Lung (tissue), 12 donors: Measurements from ENCODE around the gene CEP72. TPM values are rescaled to one million over a fixed set of nuclear protein-coding genes. Genes with fewer than 3 reads are reported as not detected.

Experiments used
- ATAC-seq: fragments of 200-7000 bp; cut with Tn5 transposase; one replicate; pipeline ENCODE4 v1.9.1; 2020; ENCODE audit warnings: moderate number of reproducible peaks; ENCODE audit not compliant: insufficient read depth, low FRiP score
- DNase-seq, 3 donors: peaks; one replicate each; pipeline ENCODE4 v3.0.0-alpha.2; 2013 to 2017
- H3K27ac ChIP-seq, 2 donors: one replicate each; pipeline ENCODE4 v1.5.1; 2013; ENCODE audit warnings: mild to moderate bottlenecking in 2 of 2, moderate library complexity in 2 of 2, control low read depth in 1 of 2, inconsistent platforms in 1 of 2, low read depth in 1 of 2, low read length in 1 of 2
- H3K27me3 ChIP-seq, 3 donors: one replicate each; pipeline ENCODE4 v1.5.1; 2013; ENCODE audit warnings: low read length in 2 of 3; ENCODE audit not compliant: control insufficient read depth in 3 of 3, insufficient read depth in 3 of 3
- H3K36me3 ChIP-seq, 4 donors: one replicate each; pipeline ENCODE4 v1.5.1; 2013; ENCODE audit warnings: low read length in 4 of 4, mild to moderate bottlenecking in 1 of 4, moderate library complexity in 1 of 4; ENCODE audit not compliant: control insufficient read depth in 4 of 4, insufficient read depth in 4 of 4
- H3K4me1 ChIP-seq, 5 donors: one replicate each; pipeline ENCODE4 v1.5.1; 2013; ENCODE audit warnings: low read length in 5 of 5, mild to moderate bottlenecking in 2 of 5, moderate library complexity in 1 of 5; ENCODE audit not compliant: control insufficient read depth in 5 of 5, insufficient read depth in 5 of 5
- H3K4me3 ChIP-seq: one replicate; pipeline ENCODE4 v1.5.1; 2013; ENCODE audit warnings: mild to moderate bottlenecking, control low read depth, moderate library complexity
- H3K9ac ChIP-seq, 2 donors: one replicate each; pipeline ENCODE4 v1.5.1; 2013; ENCODE audit warnings: low read length in 2 of 2, control low read depth in 1 of 2; ENCODE audit not compliant: insufficient read depth in 1 of 2
- H3K9me3 ChIP-seq, 4 donors: one replicate each; pipeline ENCODE4 v1.5.1; 2013; ENCODE audit warnings: low read length in 3 of 4, mild to moderate bottlenecking in 1 of 4, moderate library complexity in 1 of 4; ENCODE audit not compliant: control insufficient read depth in 4 of 4, insufficient read depth in 3 of 4
- WGBS, 2 donors: extraction: QIAGEN DNeasy Blood & Tissue Kit; methylation state at CpG; one replicate each; pipeline ENCODE4 v1.1.7; 2013; 5-methylcytosine and 5-hydroxymethylcytosine counted together
- polyA plus RNA-seq, 2 donors: library from polyadenylated mRNA; stranded (reverse); fragments of 200-250 nt; gene quantifications; one replicate each; pipeline ENCODE4 v1.2.1, GENCODE V29; 2013
- total RNA-seq, 2 donors: library from RNA; depleted of rRNA in 1 of 2; stranded (reverse); fragments of >200 nt in 1 of 2; gene quantifications; one replicate each; pipeline ENCODE4 v1.2.1, GENCODE V29; 2014 to 2021
- TF ChIP-seq, protein P1 (sequence below): IDR thresholded peaks from 2 replicates; pipeline ENCODE4 v1.5.1; 2012; ENCODE audit warnings: mild to moderate bottlenecking; ENCODE audit errors: control extremely low read depth, extremely low read depth
- donor health status: control.
- donor health status: control.
- donor health status: Bipolar disorder and iron deficiency.
- donor health status: healthy.
- donor health status: DM: yes; HTN: yes; CAD: no.

CEP72 gene
- total and polyA plus RNA-seq, 4 donors = 3.1 to 12.1 (median 6.0) TPM

DNA sequence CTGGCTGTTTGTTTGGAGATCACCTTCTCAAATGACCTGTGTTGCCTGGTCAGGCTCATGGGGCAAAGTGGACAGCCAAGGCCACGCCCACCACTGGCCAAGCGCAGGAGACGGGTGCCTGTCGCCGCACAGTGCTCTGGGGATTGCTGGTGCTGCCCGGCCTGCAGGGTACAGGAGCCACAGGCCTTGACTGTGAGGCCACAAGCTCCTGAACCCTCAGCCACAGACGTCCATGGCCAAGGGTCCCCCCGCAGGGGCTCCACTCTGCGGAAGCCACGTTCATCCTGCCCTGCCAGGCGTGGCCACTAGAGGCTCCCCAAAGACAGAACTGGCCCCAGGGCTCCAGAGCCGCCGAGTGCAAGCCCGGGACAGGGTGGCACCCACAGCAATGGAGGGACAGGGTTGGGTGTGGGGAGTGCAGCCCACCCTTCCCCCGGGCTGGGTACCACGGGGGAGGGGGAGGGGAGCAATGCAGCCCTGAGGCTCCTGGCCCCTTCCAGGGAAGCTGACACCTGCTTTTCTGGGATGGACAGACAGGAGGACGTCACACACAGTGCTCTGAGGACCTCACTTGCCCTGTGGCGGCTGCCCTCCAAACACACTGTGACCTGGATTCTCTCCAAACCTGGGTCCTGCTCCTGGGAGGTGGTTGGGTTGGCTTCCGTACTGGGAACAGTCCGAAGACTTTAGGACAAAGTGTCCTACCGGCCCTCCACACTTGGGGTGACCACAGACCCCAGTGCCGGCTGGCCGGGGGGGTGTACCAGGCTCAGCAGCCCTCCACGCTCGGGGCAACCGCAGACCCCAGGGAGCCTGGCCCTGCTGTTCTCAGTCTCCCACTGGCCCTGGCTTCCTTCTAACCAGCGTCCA is 59.6 kb downstream of the CEP72 start:
- peaks cover 0 to 12% (median 0%) of the 10 kb centered on the region in 3 donors for H3K27me3 ChIP-seq
- no peaks in the 10 kb centered on the region for H3K9me3 ChIP-seq
- peak overlapping the region in 1 of 2 donors; percentile 46 for H3K9ac ChIP-seq
- TF ChIP-seq, protein P1, sequence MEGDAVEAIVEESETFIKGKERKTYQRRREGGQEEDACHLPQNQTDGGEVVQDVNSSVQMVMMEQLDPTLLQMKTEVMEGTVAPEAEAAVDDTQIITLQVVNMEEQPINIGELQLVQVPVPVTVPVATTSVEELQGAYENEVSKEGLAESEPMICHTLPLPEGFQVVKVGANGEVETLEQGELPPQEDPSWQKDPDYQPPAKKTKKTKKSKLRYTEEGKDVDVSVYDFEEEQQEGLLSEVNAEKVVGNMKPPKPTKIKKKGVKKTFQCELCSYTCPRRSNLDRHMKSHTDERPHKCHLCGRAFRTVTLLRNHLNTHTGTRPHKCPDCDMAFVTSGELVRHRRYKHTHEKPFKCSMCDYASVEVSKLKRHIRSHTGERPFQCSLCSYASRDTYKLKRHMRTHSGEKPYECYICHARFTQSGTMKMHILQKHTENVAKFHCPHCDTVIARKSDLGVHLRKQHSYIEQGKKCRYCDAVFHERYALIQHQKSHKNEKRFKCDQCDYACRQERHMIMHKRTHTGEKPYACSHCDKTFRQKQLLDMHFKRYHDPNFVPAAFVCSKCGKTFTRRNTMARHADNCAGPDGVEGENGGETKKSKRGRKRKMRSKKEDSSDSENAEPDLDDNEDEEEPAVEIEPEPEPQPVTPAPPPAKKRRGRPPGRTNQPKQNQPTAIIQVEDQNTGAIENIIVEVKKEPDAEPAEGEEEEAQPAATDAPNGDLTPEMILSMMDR = peak; percentile 59
- H3K36me3 ChIP-seq = peaks cover 0 to 7% (median 0%) of the 10 kb centered on the region in 4 donors
- no peak overlapping the region for H3K4me3 ChIP-seq
- ATAC-seq (peak; percentile 80), DNase-seq (peak; percentile 77 to 86 (median 85))
- 24 to 41% methylated on average over 26 of the region's 27 CpGs for WGBS, 2 donors
- no peak overlapping the region for H3K27ac ChIP-seq
- peaks cover 6 to 36% (median 12%) of the 10 kb centered on the region in 5 donors for H3K4me1 ChIP-seq

DNA sequence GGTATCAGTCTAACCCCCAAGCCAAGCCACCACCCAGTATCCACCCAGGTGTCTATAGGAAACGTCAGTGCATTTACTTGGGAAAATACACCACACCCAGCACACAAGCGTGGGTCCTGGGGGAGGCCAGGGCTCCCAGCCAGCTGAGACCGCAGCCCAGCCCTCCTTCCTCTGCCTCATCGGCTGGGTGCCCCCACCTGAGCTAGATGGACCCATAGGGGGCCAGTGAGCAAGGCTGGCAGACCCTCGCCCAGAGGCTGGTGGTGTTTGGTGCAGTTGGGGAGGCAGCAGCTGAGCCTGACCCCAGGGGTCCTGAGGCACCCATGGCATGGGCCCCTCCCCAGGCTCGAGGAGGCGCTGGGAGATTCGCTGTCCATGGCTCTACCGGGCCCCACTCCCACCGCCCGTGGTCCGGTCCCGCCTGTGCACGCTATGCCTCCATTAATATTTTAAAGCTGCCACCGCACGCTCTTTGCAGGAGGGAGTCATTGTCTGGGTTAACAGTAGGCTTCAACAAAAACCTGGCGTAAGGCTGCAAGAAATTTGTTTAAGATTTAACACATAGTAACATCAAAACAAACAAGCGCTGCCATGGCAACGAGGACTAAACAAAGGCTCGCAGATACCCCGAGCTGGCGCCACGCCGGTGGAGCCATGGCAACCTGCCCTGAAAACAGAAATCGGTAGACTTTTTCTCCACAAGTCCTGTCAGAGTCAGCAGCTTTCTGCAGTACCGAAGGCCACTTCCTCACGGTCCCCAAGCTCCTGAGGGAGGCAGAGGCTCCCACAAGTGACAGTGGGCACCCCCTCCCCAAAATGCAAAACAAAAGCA is 60.4 kb downstream of the CEP72 start:
- Histone ChIP-seq H3K27me3 (peaks cover 0 to 15% (median 0%) of the 10 kb centered on the region in 3 donors), H3K4me3 (no peak overlapping the region), H3K36me3 (peaks cover 0 to 5% (median 0%) of the 10 kb centered on the region in 4 donors), H3K4me1 (peaks cover 6 to 36% (median 12%) of the 10 kb centered on the region in 5 donors), H3K27ac (no peak overlapping the region), H3K9me3 (no peaks in the 10 kb centered on the region), H3K9ac (peak overlapping the region; percentile 32 to 73)
- 8 to 23% methylated on average over 27 of the region's 27 CpGs for WGBS, 2 donors
- TF ChIP-seq, protein P1 = no peak
- DNase-seq (peak; percentile 97 to 99 (median 97)), ATAC-seq (peak; percentile 12)

DNA sequence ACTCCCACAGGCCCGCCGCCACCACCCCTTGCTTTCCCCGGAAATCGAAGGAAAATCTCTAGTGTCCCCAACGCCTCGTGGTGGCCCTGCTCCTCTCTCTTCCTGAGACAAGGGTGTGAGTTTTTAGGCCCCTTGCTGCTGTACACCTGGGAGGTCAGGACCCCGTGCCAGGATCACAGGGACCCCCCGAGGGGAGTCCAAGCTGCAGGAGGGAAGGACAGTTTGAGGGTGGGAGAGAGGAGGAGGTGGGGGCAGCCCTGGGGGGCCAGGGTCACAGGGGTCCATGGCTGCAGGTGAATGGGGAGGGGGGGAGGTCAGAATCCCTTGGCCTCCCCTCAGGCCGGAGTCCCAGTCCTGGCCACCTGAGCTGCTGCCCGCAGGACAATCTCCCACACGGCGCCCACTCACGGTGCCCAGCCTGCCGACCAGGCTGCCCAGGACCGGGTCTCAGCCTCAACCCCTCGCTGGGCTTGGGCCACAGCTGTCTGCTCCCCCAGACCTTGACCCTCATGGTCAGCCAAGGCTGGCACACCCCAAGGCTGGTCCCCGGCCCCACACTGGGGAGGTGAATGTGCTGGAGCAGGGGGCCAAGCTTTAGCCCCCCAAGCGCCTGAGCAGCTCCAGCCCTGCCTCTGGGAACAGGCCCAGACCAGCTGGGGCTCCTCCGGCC is 61.2 kb downstream of the CEP72 start:
- H3K36me3 ChIP-seq = peaks cover 0 to 4% (median 0%) of the 10 kb centered on the region in 4 donors
- no peak overlapping the region for H3K4me3 ChIP-seq
- no peaks in the 10 kb centered on the region for H3K9me3 ChIP-seq
- ATAC-seq (no peak), DNase-seq (no peak)
- H3K4me1 ChIP-seq = peaks cover 6 to 36% (median 12%) of the 10 kb centered on the region in 5 donors
- WGBS, 2 donors = 43 to 46% methylated on average over 16 to 19 of the region's 19 CpGs
- no peak overlapping the region for H3K27ac ChIP-seq
- peak overlapping the region; percentile 32 to 73 for H3K9ac ChIP-seq
- TF ChIP-seq, protein P1 = no peak
- H3K27me3 ChIP-seq = peaks cover 0 to 15% (median 0%) of the 10 kb centered on the region in 3 donors
